ENCODE data around the gene DPP10.

GRCh38 chr2:114488841-114489530 is 46.5 kb downstream of the DPP10 start:
- TF ChIP-seq POLR2A (IDR thresholded peaks at IDR 0.05) (no peak), CTCF (IDR thresholded peaks at IDR 0.05) (no peak)

Measured in esophagus squamous epithelium (tissue), 4 donors.